SJCRH30 (cell line): ENCODE results near the gene CIRBP. TPM values are rescaled to one million over a fixed set of nuclear protein-coding genes. Genes with fewer than 3 reads are reported as not detected.

Experiments
- total RNA-seq: library from RNA; depleted of rRNA; stranded (reverse); fragments of >200 nt; shearing (Covaris generic); gene quantifications from 2 replicates; pipeline ENCODE4 v1.2.3, GENCODE V29; 2014; rRNA removed

Gene CIRBP
- total RNA-seq, 1 experiment from 2014 or later, result 181 TPM

Other genes starting within 250 kb of the CIRBP start
- 61.0 and 66.8 TPM in 2 replicates for gene TMEM259, start 248.2 kb upstream of the CIRBP start, total RNA-seq
- gene RNU6-2, start 247.8 kb upstream of the CIRBP start, total RNA-seq, result not detected in 2 replicates
- 87.2 and 91.4 TPM in 2 replicates for gene CNN2, start 242.7 kb upstream of the CIRBP start, total RNA-seq
- 7.8 and 11.0 TPM in 2 replicates for gene ABCA7, start 229.2 kb upstream of the CIRBP start, total RNA-seq
- gene ARHGAP45, start 202.2 kb upstream of the CIRBP start, total RNA-seq, result 2.9 TPM in 2 replicates
- 176 and 183 TPM in 2 replicates for gene POLR2E, start 174.0 kb upstream of the CIRBP start, total RNA-seq
- gene GPX4, start 165.3 kb upstream of the CIRBP start, total RNA-seq, result 232 and 290 TPM in 2 replicates
- 15.0 and 17.1 TPM in 2 replicates for gene SBNO2, start 95.1 kb upstream of the CIRBP start, total RNA-seq
- 40.4 and 43.6 TPM in 2 replicates for gene STK11, start 63.6 kb upstream of the CIRBP start, total RNA-seq
- 1.2 and 1.9 TPM in 2 replicates for gene CBARP, start 31.3 kb upstream of the CIRBP start, total RNA-seq
- 25.5 and 32.2 TPM in 2 replicates for gene ATP5F1D, start 27.6 kb upstream of the CIRBP start, total RNA-seq
- 9.1 TPM in 2 replicates for gene MIDN, start 20.7 kb upstream of the CIRBP start, total RNA-seq
- 22.3 and 25.1 TPM in 2 replicates for gene FAM174C, start 6.2 kb downstream of the CIRBP start, total RNA-seq
- 1.0 and 2.8 TPM in 2 replicates for gene EFNA2, start 16.5 kb downstream of the CIRBP start, total RNA-seq
- 31.4 and 39.6 TPM in 2 replicates for gene NDUFS7, start 114.6 kb downstream of the CIRBP start, total RNA-seq
- 13.7 and 15.2 TPM in 2 replicates for gene GAMT, start 132.2 kb downstream of the CIRBP start, total RNA-seq
- 132 and 138 TPM in 2 replicates for gene DAZAP1, start 138.3 kb downstream of the CIRBP start, total RNA-seq
- 1,359 and 1,591 TPM in 2 replicates for gene RPS15, start 169.1 kb downstream of the CIRBP start, total RNA-seq
- 0.13 and 0.24 TPM in 2 replicates for gene APC2, start 180.8 kb downstream of the CIRBP start, total RNA-seq
- 26.6 and 29.4 TPM in 2 replicates for gene C19orf25, start 209.9 kb downstream of the CIRBP start, total RNA-seq
- gene PCSK4, start 221.0 kb downstream of the CIRBP start, total RNA-seq, result 0.58 and 1.1 TPM in 2 replicates
- gene REEP6, start 221.8 kb downstream of the CIRBP start, total RNA-seq, result 0.41 and 0.45 TPM in 2 replicates
- 0.77 and 0.79 TPM in 2 replicates for gene ADAMTSL5, start 243.7 kb downstream of the CIRBP start, total RNA-seq